NCI-H146 (cell line): ENCODE data around the gene FBXO46.
"Not testable (repeated sequence)": the region's sequence is repeated elsewhere in the genome, so short reads cannot be mapped to it uniquely, and the experiment has no call there.

Experiments
- DNase-seq: peaks from one replicate; lab custom pipeline; 2025; lab: John Stamatoyannopoulos, UW

FBXO46 gene

DNA sequence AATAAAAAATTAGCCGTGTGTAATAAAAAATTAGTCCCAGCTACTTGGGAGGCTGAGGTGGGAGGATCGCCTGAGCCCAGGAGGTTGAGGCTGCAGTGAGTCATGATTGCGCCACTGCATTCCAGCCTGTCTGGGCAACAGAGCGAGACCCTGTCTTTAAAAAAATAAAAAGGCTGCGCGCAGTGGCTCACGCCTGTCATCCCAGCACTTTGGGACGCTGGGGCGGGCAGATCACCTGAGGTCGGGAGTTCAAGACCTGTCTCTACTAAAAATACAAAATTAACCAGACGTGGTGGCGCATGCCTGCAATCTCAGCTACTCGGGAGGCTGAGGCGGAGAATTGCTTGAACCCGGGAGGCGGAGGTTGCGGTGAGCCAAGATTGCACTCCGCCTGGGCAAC is 2.0 kb downstream of the FBXO46 start:
- not testable (repeated sequence) for DNase-seq

DNA sequence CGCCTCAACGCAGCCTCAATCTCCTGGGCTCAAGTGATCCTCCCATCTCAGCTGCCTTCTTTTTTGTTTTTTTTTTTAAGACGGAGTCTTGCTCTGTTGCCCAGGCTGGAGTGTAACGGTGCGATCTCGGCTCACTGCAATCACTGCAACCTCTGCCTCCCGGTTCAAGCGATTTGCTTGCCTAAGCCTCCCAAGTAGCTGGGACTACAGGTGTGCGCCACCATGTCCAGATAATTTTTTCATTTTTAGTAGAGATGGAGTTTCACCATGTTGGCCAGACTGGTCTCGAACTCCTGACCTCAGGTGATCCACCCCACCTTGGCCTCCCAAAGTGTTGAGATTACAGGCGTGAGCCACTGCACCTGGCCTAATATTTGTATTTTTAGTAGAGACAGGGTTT is 10.6 kb downstream of the FBXO46 start:
- not testable (repeated sequence) for DNase-seq

DNA sequence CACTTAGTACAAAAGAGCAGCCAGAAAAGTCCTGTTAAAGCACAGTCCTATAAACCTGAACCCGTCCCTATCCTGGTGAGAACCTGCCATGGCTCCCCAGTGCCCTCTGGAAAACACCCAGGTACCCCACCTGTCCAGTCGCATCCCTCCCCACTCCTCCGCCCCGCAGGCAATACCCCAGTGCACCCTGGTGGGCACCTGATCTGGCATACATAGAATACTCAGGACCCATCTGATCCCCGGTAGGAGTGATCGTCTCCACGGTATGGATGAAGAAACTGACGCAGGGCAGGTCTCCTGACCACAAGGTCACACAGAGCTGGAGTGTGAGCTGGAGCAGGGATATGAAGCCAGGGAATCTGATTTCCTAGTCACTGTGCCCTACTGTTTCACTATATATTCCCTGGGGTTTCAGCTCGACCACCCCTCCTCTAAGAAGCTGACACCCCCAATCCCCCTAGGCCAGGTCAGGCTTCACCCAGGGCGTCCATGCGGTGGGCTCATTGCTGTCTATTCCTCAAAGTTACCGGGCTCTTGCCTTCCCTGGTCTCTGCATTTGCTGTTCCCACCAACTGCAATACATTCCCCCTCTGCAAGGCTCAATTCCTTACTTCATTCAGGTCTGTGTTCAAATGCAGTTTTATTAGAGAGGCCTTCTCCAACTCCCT is 12.6 kb downstream of the FBXO46 start:
- no peak for DNase-seq

DNA sequence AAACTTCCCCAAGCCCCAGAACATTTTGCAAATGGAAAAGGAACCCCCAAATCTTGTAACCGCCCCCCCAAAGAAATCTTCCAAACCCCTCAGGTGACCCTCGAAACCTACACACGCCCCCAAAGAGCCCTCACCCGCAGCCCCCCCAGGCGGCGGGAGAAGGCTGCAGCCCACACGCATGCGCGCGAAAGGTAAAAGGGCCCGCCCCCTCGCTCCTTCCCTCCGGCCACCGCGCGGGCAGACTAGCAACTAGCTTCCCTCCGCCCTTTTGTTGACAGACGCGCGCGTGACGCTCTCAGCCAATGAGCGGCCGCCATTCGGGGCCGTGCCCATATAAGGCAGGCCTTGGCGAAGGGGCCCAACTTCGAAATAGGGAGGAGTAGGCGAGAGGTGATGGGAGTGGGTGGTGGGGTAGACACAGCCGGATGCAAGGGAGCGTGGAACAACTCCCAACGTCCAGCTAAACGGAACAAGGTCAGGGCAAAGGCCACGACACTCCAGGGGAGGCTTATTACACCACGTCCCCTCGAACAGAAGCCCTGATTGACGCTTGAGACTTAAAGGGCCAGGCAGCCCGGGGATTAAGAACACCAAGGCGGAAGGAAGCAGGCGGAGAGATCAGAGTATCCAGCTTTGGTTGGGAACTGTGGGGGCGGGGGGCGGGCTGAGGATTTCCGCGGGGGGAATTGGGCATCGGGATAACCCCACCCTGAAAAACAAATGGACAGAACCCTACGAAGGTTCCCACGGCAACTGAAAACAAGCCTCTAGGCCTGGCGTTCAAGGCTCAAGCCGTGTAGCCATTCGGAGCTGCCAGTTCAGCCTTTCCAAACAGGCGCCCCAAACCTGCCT is 13.3 kb downstream of the FBXO46 start:
- peak; percentile 100 for DNase-seq

DNA sequence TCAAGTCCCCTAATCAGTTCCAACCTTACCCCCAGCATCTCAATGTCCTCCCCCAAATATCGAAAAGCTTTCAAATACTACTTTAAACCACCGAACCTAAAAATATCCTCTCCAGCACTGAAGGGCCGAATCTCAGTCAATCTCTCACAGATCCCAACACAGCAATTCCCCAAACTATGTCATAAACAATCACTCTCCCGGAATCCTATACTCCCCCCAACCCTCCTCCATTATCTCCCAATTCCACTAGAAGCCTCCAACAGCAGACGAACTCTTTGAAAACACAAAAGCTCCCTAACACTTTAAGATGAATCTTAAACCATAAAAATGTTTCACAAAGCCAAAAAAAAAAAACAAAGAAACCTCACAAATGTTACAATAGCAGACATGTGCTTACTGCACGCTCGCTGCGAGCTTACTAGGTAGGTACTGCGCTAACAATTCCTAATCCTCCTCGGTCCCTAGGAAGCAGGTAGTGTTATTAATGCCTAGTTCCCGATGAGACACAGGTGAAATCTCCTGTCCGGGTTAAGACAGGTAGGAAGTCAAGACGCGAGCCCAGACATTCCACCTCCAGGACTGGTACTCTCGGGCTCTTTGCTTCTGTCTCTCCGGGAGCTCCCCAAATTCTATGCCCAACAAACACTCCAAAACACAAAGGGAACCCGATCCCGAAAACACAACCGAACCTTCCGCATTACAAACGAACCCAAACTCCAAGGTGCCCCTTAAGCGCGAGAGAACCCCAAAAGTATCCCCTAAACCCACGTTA is 14.2 kb downstream of the FBXO46 start:
- DNase-seq: peak; percentile 48

DNA sequence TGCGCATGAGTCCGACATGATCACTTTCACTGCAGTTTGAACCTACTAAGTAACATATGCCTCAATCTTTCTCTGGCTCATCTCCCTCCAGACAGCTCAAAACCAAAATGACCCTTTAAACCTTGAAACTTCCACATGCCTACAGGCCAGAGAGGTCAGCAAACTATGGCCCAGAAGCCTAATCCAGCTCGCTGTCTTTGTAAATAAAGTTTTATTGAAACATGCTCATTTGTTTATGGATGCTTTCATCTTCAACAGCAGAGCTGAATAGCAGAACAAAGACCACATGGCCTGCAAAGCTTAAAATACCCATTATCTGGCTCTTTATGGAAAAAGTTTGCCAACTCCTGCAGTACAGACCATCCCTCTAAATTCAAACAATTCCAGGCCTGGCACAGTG is 15.6 kb downstream of the FBXO46 start:
- DNase-seq: no peak

DNA sequence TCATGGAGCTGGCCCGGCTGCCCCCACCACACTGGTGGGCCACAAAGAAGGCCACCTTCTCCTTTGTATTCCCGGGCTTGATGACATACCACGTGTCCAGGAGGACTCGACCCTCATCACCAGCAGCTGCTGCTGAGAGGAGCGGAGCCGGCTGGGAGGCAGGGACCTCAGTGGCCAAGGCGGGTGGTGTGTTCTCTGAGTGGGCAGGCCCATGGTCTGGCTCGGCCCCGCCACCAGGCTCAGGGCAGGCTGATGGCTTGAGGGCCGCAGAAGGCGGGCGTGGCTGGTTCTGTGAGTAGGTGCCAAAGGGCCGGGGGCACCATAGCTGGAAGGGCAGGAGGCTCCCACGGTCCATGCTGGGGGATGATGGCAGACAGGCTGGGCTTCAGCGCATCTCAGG is 17.6 kb downstream of the FBXO46 start:
- DNase-seq: no peak

DNA sequence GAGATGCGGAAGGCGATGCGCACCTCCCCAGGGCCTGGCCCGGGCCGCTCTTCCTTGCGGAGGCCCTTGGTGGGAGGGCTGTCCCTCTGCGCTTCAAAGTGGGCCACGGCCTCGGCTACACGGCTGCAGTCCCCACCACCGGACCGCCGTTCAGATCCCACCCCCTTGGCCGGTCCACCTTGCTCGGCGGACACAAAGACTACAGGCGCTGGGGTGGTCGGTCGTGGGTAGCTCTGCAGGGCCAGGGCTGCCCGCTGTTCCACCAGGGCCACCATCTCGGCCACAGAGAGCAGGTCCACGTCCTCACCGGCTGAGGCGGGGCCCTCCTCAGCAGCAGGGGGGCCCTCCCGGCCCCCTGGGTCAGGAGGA is 18.0 kb downstream of the FBXO46 start:
- DNase-seq: no peak

DNA sequence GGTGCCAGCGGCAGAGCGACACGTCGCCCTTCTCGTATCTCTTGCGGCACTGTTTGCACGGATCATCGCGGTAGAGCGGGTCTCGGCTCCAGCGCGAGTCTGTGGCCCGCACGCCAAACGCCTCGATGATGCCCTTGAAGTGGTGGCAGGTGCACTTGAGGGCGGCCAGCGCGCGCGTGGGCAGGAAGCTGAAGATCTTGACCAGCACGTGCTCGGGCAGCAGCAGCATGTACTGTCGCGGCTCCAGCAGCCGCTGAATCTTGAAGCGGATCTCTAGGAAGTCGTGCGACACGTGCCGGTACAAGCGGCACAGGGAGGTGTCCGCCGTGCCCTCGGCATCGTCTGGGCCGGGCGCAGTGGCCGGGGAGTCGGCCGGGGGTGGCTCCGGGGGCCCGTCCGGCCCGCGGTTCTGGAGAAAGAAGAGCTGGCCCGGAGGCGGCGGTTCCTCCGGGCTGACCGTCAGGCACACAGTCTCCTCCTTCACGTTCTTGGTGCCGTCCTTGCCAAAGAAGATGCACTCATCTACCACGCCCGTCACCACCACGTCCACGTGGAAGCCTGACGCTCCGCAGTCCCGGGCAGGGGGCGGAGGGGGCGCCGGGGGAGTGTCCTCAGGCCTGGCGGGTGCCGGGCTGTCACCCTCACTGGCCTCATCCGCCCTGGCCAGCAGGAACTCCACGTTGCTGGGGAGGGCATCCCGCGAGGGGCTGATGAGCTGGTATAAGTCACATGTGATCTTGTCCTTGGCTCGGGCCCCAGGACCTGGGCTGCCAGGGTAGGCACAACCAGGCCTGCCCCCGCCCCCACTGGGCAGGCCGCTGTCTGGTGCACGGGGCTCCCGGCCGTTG is 18.6 kb downstream of the FBXO46 start:
- DNase-seq: no peak

DNA sequence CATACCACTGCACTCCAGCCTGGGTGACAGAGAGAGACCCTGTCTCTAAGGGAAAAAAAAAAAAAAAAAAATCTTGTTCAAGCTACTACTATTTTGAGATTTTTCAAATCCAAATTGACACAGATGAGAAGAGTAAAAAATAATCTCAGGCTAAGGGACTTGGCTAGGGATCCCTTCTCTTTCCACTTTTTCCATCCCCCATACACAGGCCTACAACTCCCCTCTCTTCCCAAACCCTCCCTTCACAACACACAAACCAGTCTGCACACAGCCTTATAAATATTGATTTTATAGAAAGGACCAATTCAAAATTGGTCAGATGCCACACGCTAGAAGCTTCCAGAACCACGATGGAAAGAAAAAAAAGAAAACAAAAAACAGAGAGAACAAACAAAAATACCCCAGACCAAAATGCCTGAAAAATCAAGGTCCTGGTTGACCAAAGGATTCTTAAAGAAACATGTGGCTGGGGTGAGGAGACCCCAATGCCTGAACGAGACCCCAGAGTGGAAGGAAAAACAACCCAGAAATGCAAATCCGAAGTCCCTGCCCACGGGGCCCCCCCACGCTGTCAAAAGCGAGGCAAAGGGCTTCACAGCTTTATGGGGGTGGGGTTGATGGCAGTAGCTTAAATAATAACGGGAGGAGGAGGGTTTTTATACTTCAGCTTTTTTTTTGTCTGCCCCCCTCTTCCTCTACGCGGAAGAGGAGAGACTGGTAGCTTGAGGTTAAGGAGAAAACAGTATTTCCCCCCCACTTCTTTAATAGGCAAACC is 20.2 kb downstream of the FBXO46 start:
- DNase-seq: no peak

DNA sequence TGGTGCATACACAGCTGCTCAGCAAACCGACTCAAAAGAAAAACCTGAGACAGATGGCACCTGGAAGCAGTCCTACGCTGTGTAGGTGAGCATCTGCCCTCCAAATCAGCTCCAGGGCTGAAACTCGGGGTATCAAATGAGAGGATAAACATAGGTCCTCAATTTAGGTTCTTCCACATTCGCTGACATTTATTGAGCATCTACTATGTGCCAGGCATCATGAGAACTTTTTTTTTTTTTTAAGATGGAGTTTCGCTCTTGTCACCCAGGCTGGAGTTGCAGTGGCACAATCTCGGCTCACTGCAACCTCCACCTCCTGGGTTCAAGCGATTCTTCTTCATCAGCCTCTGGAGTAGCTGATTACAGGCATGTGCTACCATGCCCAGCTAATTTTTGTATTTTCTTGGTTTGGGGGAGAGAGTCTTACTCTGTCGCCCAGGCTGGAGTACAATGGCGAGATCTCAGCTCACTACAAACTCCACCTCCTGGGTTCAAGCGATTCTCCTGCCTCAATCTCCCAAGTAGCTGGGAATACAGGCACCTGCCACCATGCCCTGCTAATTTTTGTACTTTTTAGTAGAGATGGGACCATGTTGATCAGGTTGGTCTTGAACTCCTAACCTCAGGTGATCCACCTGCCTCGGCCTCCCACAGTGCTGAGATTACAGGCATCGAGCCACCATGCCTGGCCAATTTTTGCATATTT is 24.8 kb downstream of the FBXO46 start:
- DNase-seq: no peak

DNA sequence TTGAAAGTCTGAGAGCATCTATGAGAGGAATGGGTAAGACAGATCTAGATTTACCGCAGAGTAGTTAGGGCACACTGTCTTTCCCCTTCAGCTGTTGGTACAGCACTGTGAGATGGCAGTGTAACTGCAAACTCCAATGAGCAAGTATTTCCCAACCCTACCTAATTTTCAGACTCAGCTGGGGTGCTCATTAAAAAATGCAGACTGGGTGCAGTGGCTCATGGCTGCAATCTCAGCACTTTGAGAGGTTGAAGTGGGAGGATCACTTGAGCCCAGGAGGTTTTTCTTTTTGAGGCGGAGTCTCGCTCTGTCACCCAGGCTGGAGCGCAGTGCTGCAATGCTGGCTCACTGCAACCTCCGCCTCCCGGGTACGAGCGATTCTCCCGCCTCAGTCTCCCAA is 25.6 kb downstream of the FBXO46 start:
- no peak for DNase-seq

DNA sequence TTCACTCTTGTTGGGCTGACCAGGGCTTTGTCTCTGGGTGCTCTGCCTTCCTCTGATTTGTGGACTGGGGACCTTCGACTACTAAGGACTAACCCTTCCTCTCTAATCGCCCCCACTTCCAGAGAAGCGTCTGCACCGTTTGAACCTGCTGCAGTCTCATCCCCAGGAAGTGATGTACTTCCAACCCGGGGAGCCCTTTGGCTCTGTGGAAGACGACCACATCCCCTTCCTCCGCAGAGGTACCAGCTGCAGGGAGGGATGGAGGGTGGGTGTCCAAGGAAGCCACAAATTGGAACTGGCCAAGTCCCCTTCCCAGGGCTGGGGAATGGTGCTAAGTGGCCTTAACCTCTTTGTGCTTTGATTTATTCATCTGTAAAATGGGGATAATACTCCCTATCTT is 29.0 kb downstream of the FBXO46 start:
- DNase-seq: no peak

DNA sequence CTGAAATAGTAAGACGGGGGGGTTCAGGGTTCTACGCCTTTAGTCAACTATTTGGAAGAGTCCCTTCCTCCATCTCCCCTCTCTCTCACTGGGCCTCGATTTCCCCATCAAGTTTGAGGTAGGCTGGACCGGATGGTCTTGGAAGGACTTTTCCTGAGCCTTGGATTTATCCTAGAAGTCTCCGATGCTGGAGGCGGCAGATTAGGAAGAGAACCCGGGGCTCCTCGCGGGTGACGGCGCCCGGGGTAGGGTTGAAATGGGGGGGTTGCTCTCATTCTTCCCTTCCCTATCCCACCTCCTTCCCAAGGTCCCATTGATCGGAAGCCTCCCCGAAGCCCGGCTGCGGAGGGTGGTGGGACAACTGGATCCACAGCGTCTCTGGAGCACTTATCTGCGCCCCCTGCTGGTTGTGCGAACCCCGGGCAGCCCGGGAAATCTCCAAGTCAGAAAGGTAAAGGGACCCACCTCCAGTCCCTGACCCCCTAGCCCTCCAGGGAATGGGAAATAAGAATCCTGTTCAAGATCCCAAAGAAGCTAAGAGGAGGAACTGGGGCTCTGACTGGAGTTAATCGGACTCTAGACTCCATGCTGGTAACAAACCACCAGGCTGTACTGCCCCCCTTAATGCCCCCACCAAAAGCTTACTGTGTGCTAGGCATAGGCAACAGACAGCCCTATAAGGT is 37.4 kb downstream of the FBXO46 start:
- peak; percentile 77 for DNase-seq

DNA sequence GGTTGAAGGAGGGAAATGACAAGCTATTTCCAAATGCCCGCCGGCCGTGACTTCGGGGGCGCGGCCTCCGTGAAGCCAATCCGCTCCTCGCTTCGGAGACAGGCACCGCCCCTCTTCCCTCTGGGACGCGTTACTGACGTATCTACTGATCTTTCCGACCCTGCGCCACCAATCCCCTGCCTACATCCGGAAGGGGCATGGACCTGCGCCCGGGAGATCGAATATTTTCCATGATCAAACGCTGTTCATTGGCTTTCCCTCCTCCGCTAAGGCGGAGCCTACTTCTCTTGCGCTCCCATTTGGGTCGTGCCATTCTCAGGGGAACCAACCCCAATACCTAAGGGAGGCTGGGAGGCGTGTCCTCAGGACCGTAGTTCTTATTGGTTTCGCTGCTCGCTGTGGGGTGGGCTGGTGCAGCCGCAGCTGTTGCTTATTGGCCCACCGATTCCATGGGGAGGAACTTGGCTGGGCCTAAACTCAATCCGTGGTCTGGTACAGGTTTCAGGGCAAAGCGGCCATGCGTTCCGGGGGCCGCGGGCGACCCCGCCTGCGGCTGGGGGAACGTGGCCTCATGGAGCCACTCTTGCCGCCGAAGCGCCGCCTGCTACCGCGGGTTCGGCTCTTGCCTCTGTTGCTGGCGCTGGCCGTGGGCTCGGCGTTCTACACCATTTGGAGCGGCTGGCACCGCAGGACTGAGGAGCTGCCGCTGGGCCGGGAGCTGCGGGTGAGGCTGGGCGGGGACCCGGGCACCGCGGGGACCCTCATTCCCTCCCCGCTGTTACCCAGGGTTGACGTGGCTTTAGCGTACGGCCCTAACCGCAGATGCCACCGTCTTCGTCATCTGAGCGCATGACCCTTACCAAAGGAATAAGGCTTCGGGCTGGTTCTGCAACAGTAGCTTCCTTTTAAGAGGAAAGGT is 38.2 kb downstream of the FBXO46 start, which contains the start of gene QPCTL:
Gene QPCTL, plus strand, starts transcription at position 480 of the 919 bp plus-strand sequence. Its CDS starts 38 bp downstream, at position 518.
- peak; percentile 100 for DNase-seq

DNA sequence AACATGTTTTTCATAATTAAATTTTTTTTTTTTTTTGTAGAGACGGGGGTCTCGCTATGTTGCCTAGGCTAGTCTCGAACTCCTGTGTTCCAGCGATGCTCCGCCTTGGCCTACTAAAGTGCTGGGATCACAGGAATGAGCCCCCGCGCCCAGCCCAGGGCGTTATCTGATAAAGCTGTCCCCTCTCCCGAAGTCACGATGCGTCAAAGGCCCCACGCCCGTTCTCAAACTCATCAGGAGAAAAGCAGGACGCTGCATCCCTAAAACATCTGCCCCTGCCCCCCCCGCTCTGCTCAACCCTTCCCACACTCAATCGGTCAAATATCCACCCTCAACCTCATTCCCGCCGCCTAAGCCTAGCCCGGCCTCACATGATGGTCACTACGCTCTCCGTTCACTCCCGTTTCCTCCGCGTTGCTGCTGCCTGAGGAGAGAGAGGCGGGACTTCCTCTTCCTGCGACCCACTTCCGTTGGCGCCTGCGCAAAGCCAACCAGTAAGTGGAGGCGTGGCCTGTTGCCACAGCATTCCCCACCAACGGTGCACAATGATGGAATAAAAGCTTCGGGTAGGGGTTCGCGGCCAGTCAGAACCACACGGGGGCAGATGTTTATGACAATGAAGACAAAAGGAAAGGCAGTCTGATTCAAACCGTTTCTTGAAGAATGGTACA is 39.0 kb downstream of the FBXO46 start, which contains the start of gene SNRPD2:
Gene SNRPD2, minus strand, starts transcription at position 438 of the 671 bp plus-strand sequence. Its CDS starts 65 bp downstream, at position 373.
- peak; percentile 97 for DNase-seq

DNA sequence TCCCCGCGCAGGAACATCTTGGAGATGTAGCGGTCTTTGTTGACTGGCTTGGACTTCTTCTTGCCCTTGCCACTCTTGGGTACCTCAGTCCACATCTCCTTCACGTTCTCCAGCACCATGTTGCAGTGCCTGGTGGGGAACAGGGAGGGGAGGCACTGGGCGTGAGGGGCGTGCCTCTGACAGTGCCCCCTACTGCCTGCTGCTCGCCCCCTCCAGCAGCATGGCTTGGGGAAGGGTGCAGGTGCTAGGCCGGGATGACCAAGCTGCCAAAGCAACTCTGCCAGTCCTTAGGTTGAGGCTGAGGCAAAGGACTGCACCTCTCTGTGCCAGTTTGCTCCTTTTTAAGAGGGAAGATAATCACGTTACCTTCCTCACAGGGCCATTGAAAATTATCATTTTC is 43.1 kb downstream of the FBXO46 start:
- no peak for DNase-seq

DNA sequence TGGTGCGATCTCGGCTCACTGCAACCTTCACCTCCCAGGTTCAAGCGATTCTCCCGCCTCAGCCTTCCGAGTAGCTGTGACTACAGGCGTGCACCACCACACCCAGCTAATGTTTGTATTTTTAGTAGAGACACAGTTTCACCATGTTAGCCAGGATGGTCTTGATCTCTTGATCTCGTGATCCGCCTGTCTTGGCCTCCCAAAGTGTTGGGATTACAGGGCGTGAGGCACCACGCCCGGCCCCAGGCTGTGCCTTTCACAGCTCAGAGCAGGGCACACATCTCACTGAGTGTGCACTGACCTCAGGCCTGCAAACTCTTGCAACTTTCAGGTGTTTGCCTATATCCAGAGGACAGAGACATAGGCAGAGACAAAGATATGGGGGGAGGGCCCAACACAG is 45.7 kb downstream of the FBXO46 start:
- DNase-seq: not testable (repeated sequence)
